ENCODE results near the gene TULP3. TPM values are rescaled to one million over a fixed set of nuclear protein-coding genes. Genes with fewer than 3 reads are reported as not detected.

The TULP3 gene
- total RNA-seq: 10 to 100 TPM in 1 of 2 donors, 1 to 10 TPM in 1; 9.7 to 17.0 TPM

- Histone ChIP-seq H3K4me3 (peak within 1 kb of the TSS; percentile 73 to 97), H3K27me3 (no peaks in the 10 kb centered on the region), H3K9me3 (no peaks in the 10 kb centered on the region), H3K27ac (peak within 1 kb of the TSS; percentile 93 to 99), H3K36me3 (no peaks in the 10 kb centered on the region), H3K4me1 (peaks cover 0 to 31% of the 10 kb centered on the region in 2 donors)
- DNase-seq (ENCODE audit: low spot score): peak; percentile 99
- TF ChIP-seq CTCF (IDR thresholded peaks at IDR 0.05): no peak
These were observed at the start of gene TULP3 for GRCh38 chr12:2890388-2891239. TULP3 (plus strand) TSS chr12:2890891; CDS start chr12:2890948, 57 bp downstream.

GRCh38 chr12:2841056-2841650 lies 49.5 kb upstream of the TULP3 start:
- H3K27me3 ChIP-seq: no peaks in the 10 kb centered on the region
- TF ChIP-seq CTCF (IDR thresholded peaks at IDR 0.05): no peak
- no peak for DNase-seq (ENCODE audit: low spot score)
- H3K4me3 ChIP-seq: no peak overlapping the region
- peaks cover 0 to 11% of the 10 kb centered on the region in 2 donors for H3K4me1 ChIP-seq
- H3K36me3 ChIP-seq: no peaks in the 10 kb centered on the region
- H3K27ac ChIP-seq: no peak overlapping the region
- no peaks in the 10 kb centered on the region for H3K9me3 ChIP-seq

GRCh38 chr12:2842948-2843347 lies 47.7 kb upstream of the TULP3 start:
- no peak for TF ChIP-seq CTCF (IDR thresholded peaks at IDR 0.05)
- Histone ChIP-seq H3K4me1 (peaks cover 0 to 11% of the 10 kb centered on the region in 2 donors), H3K27me3 (no peaks in the 10 kb centered on the region), H3K36me3 (peaks cover 5% of the 10 kb centered on the region), H3K9me3 (no peaks in the 10 kb centered on the region), H3K4me3 (no peak overlapping the region), H3K27ac (peak overlapping the region in 1 of 2 donors; percentile 10)
- DNase-seq (ENCODE audit: low spot score): no peak

GRCh38 chr12:2844786-2845185 lies 45.9 kb upstream of the TULP3 start:
- Histone ChIP-seq H3K4me3 (no peak overlapping the region), H3K36me3 (peaks cover 8% of the 10 kb centered on the region), H3K4me1 (peaks cover 0 to 11% of the 10 kb centered on the region in 2 donors), H3K27ac (peak overlapping the region; percentile 16 to 29), H3K9me3 (no peaks in the 10 kb centered on the region), H3K27me3 (no peaks in the 10 kb centered on the region)
- no peak for TF ChIP-seq CTCF (IDR thresholded peaks at IDR 0.05)
- no peak for DNase-seq (ENCODE audit: low spot score)

- DNase-seq (ENCODE audit: low spot score): no peak
- no peaks in the 10 kb centered on the region for H3K9me3 ChIP-seq
- H3K27ac ChIP-seq: peak overlapping the region; percentile 16 to 29
- H3K4me3 ChIP-seq: no peak overlapping the region
- no peak for TF ChIP-seq CTCF (IDR thresholded peaks at IDR 0.05)
- peaks cover 8% of the 10 kb centered on the region for H3K36me3 ChIP-seq
- peaks cover 0 to 11% of the 10 kb centered on the region in 2 donors for H3K4me1 ChIP-seq
- no peaks in the 10 kb centered on the region for H3K27me3 ChIP-seq
These were observed 45.4 kb upstream of the TULP3 start for GRCh38 chr12:2845280-2845679.
